Spleen (tissue), 11 donors: ENCODE results near the gene PCNX4. TPM values are rescaled to one million over a fixed set of nuclear protein-coding genes. Genes with fewer than 3 reads are reported as not detected.
A peak's percentile ranks its signal among the peaks of the same experiment; 100 is the strongest.

Experiments used
- DNase-seq: peaks from one replicate; pipeline ENCODE4 v3.0.0-alpha.2; 2020
- H3K27ac ChIP-seq, 8 donors: fragments of 200-600 bp; sonication (generic) in 7 of 8; 1 replicate in 4 of 8; 2 replicates in 4 of 8; pipeline versions ENCODE4 v1.5.0 to v1.8.0; 2016 to 2021; ENCODE audit warnings: inconsistent platforms in 4 of 8, mild to moderate bottlenecking in 4 of 8, moderate library complexity in 1 of 8
- H3K27me3 ChIP-seq, 7 donors: fragments of 200-600 bp; sonication (generic) in 6 of 7; replicated peaks in 1 of 7; 1 replicate in 4 of 7; 2 replicates in 3 of 7; pipeline versions ENCODE4 v1.5.0 to v1.8.0; 2016 to 2021; ENCODE audit warnings: inconsistent platforms in 3 of 7, mild to moderate bottlenecking in 1 of 7
- H3K36me3 ChIP-seq, 6 donors: fragments of 200-600 bp; sonication (generic) in 5 of 6; 1 replicate in 4 of 6; 2 replicates in 2 of 6; pipeline versions ENCODE4 v1.5.0 to v1.8.0; 2016 to 2021; ENCODE audit warnings: inconsistent platforms in 2 of 6
- H3K4me1 ChIP-seq, 6 donors: fragments of 200-600 bp; sonication (generic) in 5 of 6; 1 replicate in 3 of 6; 2 replicates in 3 of 6; pipeline versions ENCODE4 v1.5.0 to v1.8.0; 2016 to 2021; ENCODE audit warnings: inconsistent platforms in 3 of 6
- H3K4me3 ChIP-seq, 8 donors: fragments of 200-600 bp; sonication (generic) in 7 of 8; 1 replicate in 4 of 8; 2 replicates in 4 of 8; pipeline versions ENCODE4 v1.5.0 to v1.8.0; 2016 to 2021; ENCODE audit warnings: inconsistent platforms in 4 of 8, mild to moderate bottlenecking in 4 of 8, moderate library complexity in 2 of 8
- H3K9me3 ChIP-seq, 8 donors: fragments of 200-600 bp; sonication (generic) in 7 of 8; 1 replicate in 4 of 8; 2 replicates in 4 of 8; pipeline versions ENCODE4 v1.5.0 to v1.8.0; 2016 to 2021; ENCODE audit warnings: inconsistent platforms in 4 of 8
- POLR2A ChIP-seq, 3 donors: fragments of 450-650 bp; IDR thresholded peaks; one replicate each; pipeline ENCODE4 v1.5.1; 2017; ENCODE audit warnings: antibody characterized with exemption in 3 of 3, mild to moderate bottlenecking in 1 of 3
- POLR2AphosphoS5 ChIP-seq, 3 donors: sonication (generic); formaldehyde crosslinking; IDR thresholded peaks; one replicate each; pipeline ENCODE4 v1.5.1; 2017; ENCODE audit warnings: antibody characterized with exemption in 3 of 3
- WGBS, 5 donors: extraction: QIAGEN DNeasy Blood & Tissue Kit in 3 of 5; methylation state at CpG; one replicate each; pipeline versions ENCODE4 v1.1.5 to v1.1.7; 2013 to 2018; 5-methylcytosine and 5-hydroxymethylcytosine counted together
- intact Hi-C: fragments of 100-400 bp; cut with DNase I; formaldehyde crosslinking; loops from one replicate; pipeline ENCODE4 v1.15.0; 2023; ENCODE audit warnings: low total_unique reads
- polyA plus RNA-seq, 3 donors: library from polyadenylated mRNA; stranded (reverse); fragments of 200-250 nt; gene quantifications; one replicate each; pipeline ENCODE4 v1.2.1, GENCODE V29; 2013
- total RNA-seq, 7 donors: library from RNA; depleted of rRNA in 3 of 7; stranded (reverse); fragments of >200 nt in 3 of 7; fragmentation: NEBNext Ultra II Directional in 4 of 7; extraction: Animal tissue kit (Norgen Biotek cat#: 25700) in 4 of 7; gene quantifications; one replicate each; pipeline versions ENCODE4 v1.1.0 to v1.2.1, GENCODE V29; 2016 to 2021
- TF ChIP-seq, protein P1 (sequence below), 11 experiments: fragments of 200-600 bp in 7 of 11; fragments of 450-650 bp in 4 of 11; sonication (generic) in 4 of 11; IDR thresholded peaks in 8 of 11; conservative IDR thresholded peaks in 3 of 11; 1 replicate in 7 of 11; 2 replicates in 4 of 11; pipeline versions ENCODE4 v1.4.0 to v1.8.0; 2016 to 2021; ENCODE audit warnings: antibody characterized with exemption in 11 of 11, inconsistent platforms in 4 of 11, mild to moderate bottlenecking in 1 of 11
- donor health status: healthy with polysubstance abuse.
- donor health status: DM: no; HTN: no; CAD: no; lungs with moderate emphysema.
- donor health status: DM: no; HTN: no; CAD: no.
- donor health status: Bipolar disorder and iron deficiency.
- donor health status: healthy.
- donor health status: DM: no; HTN: no; CAD: no.
- donor health status: DM: yes; HTN: yes; CAD: no.

The PCNX4 gene
- total and polyA plus RNA-seq, 10 donors = 11.5 to 102 (median 41.2) TPM

DNA sequence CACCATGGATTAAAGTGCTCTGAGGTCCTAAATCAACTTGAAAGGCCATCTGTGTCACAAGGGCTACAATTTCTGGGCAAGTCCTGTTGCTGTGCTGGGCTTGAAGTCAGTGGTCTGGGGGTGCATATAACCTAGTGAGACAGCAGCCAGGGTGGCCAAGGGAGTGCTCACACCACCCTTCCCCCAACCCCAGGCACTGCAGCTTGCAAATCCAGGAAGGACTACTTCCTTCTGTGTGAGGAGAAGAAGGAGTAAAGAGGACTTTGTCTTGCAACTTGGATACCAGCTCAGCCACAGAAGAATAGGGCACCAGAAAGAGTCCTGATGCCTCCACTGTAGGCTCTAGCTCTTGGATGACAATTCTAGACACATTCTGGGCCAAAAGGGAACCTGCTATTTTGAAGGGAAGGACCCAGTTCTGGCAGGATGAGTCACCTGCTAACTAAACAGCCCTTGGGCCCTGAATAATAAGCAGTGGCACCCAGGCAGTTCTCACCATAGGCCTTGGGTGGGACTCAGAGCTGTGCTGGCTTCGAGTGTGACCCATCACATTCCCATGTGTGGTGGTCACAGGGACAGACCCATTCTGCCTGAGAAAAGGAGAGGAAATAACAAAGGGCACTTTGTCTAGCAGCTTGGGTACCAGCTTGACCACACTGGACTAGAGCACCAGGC, 106.0 kb downstream of the PCNX4 start:
- intact Hi-C loops = no loop called here
- Histone ChIP-seq H3K4me3 (no peak overlapping the region), H3K9me3 (peaks cover 0 to 28% (median 14%) of the 10 kb centered on the region in 8 donors), H3K36me3 (no peaks in the 10 kb centered on the region), H3K4me1 (no peaks in the 10 kb centered on the region), H3K27me3 (no peaks in the 10 kb centered on the region), H3K27ac (no peak overlapping the region)
- WGBS, 5 donors = 75 to 92% (median 82%) methylated on average over 1 of the region's 1 CpG; no CpG with 5 or more reads in 1 of the 5 donors
- no peak for DNase-seq
- TF ChIP-seq POLR2A (IDR thresholded peaks at IDR 0.05) (no peak), POLR2AphosphoS5 (IDR thresholded peaks at IDR 0.05) (no peak)
- TF ChIP-seq, protein P1, sequence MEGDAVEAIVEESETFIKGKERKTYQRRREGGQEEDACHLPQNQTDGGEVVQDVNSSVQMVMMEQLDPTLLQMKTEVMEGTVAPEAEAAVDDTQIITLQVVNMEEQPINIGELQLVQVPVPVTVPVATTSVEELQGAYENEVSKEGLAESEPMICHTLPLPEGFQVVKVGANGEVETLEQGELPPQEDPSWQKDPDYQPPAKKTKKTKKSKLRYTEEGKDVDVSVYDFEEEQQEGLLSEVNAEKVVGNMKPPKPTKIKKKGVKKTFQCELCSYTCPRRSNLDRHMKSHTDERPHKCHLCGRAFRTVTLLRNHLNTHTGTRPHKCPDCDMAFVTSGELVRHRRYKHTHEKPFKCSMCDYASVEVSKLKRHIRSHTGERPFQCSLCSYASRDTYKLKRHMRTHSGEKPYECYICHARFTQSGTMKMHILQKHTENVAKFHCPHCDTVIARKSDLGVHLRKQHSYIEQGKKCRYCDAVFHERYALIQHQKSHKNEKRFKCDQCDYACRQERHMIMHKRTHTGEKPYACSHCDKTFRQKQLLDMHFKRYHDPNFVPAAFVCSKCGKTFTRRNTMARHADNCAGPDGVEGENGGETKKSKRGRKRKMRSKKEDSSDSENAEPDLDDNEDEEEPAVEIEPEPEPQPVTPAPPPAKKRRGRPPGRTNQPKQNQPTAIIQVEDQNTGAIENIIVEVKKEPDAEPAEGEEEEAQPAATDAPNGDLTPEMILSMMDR (IDR thresholded peaks at IDR 0.05 in 8 of 11, conservative IDR thresholded peaks at IDR 0.05 in 3 of 11) = no peak

DNA sequence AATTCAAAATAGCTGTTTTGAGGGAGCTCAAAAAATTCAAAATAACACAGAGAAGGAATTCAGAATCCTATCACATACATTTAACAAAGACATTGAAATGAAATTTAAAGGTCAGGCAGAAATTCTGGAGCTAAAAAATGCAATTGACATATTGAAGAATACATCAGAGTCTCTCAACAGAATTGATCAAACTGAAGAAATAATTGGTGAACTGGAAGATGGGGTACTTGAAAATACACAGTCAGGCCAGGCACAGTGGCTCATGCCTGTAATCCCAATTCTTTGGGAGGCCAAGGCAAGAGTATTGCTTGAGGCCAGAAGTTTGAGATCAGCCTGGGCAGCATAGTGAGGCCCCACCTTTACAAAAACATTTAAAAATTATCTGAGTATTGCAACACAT, 107.6 kb downstream of the PCNX4 start:
- intact Hi-C loops = no loop called here
- TF ChIP-seq, protein P1 (IDR thresholded peaks at IDR 0.05 in 8 of 11, conservative IDR thresholded peaks at IDR 0.05 in 3 of 11) = no peak
- TF ChIP-seq POLR2A (IDR thresholded peaks at IDR 0.05) (no peak), POLR2AphosphoS5 (IDR thresholded peaks at IDR 0.05) (no peak)
- H3K4me1 ChIP-seq = peaks cover 0 to 11% (median 4%) of the 10 kb centered on the region in 6 donors

DNA sequence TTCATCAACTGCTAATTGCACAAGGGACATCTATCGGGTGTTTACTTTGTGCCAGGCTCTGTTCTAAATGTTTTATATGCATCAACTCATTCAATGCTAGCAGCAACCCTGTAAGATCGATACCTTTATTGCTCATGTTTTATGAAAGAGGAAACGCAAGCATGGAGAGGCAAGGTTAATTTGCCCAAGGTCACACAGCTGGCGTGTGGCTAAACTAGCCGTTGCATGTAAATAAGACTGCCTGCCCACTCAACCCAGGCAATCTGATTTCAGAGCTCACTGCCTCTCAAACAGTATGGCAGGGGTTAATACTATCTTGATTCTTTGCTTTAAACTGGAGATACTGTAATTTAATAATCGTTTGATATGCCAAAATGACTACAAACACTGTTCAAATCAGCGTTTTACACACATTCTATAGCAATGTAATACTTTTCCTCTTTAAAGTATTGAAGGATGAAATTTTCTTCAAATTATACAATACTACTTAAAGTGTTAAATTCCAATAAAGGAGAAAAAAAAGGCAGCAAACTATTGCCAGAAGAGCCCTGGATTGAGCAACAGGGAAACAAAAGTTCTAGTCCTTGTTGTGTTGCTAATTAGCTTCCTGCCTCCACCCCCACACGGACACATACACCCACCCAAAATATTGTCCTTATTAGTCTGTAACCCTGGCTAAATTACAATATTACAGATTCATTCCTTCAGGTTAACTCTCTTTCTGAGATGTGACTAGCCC, 112.5 kb downstream of the PCNX4 start:
- Histone ChIP-seq H3K27me3 (no peaks in the 10 kb centered on the region), H3K4me1 (peaks cover 0 to 17% (median 8%) of the 10 kb centered on the region in 6 donors), H3K36me3 (no peaks in the 10 kb centered on the region), H3K4me3 (peak overlapping the region in 2 of 8 donors; percentile 12 to 37), H3K27ac (peak overlapping the region in 2 of 8 donors; percentile 1 to 35), H3K9me3 (peaks cover 0 to 20% (median 9%) of the 10 kb centered on the region in 8 donors)
- TF ChIP-seq, protein P1 (IDR thresholded peaks at IDR 0.05 in 8 of 11, conservative IDR thresholded peaks at IDR 0.05 in 3 of 11) = no peak
- no peak for TF ChIP-seq POLR2AphosphoS5 (IDR thresholded peaks at IDR 0.05)
- no peak for TF ChIP-seq POLR2A (IDR thresholded peaks at IDR 0.05)
- DNase-seq = no peak
- WGBS, 5 donors = 28 to 49% (median 37%) methylated on average over 8 of the region's 8 CpGs
- intact Hi-C loops = no loop called here

More for the DNA sequence above, 107.6 kb downstream of the PCNX4 start:
- Histone ChIP-seq H3K9me3 (peaks cover 0 to 28% (median 14%) of the 10 kb centered on the region in 8 donors), H3K27me3 (no peaks in the 10 kb centered on the region), H3K27ac (no peak overlapping the region), H3K4me3 (no peak overlapping the region), H3K36me3 (no peaks in the 10 kb centered on the region)
- DNase-seq = no peak
